ENCODE data around the gene TPH2. TPM values are rescaled to one million over a fixed set of nuclear protein-coding genes. Genes with fewer than 3 reads are reported as not detected.

The TPH2 gene
- total RNA-seq, 1 donor from 2014 or later: not detected

GRCh38 chr12:71958993-71959578, 20.4 kb downstream of the TPH2 start:
- Histone ChIP-seq H3K27me3 (ENCODE audit: control insufficient read depth, insufficient read depth, low read length) (no peaks in the 10 kb centered on the region), H3K4me3 (ENCODE audit: low read depth, low read length) (no peak overlapping the region), H3K36me3 (ENCODE audit: control insufficient read depth, insufficient read depth, low read length) (no peaks in the 10 kb centered on the region)
- FAIRE-seq (no peak), DNase-seq (ENCODE audit: low read depth) (no peak)
- no peak for TF ChIP-seq CTCF (IDR thresholded peaks at IDR 0.05; ENCODE audit: insufficient read depth, low read length, severe bottlenecking)

GRCh38 chr12:71967211-71967610, 28.6 kb downstream of the TPH2 start:
- Histone ChIP-seq H3K4me3 (ENCODE audit: low read depth, low read length) (no peak overlapping the region), H3K36me3 (ENCODE audit: control insufficient read depth, insufficient read depth, low read length) (no peaks in the 10 kb centered on the region), H3K27me3 (ENCODE audit: control insufficient read depth, insufficient read depth, low read length) (no peaks in the 10 kb centered on the region)
- TF ChIP-seq CTCF (IDR thresholded peaks at IDR 0.05; ENCODE audit: insufficient read depth, low read length, severe bottlenecking): no peak
- no peak for FAIRE-seq
- DNase-seq (ENCODE audit: low read depth): no peak

GRCh38 chr12:71969330-71969729, 30.7 kb downstream of the TPH2 start:
- TF ChIP-seq CTCF (IDR thresholded peaks at IDR 0.05; ENCODE audit: insufficient read depth, low read length, severe bottlenecking): no peak
- DNase-seq (ENCODE audit: low read depth): no peak
- FAIRE-seq: no peak
- H3K36me3 ChIP-seq (ENCODE audit: control insufficient read depth, insufficient read depth, low read length): no peaks in the 10 kb centered on the region
- H3K27me3 ChIP-seq (ENCODE audit: control insufficient read depth, insufficient read depth, low read length): no peaks in the 10 kb centered on the region
- H3K4me3 ChIP-seq (ENCODE audit: low read depth, low read length): no peak overlapping the region

GRCh38 chr12:71970031-71970430, 31.4 kb downstream of the TPH2 start:
- Histone ChIP-seq H3K4me3 (ENCODE audit: low read depth, low read length) (no peak overlapping the region), H3K36me3 (ENCODE audit: control insufficient read depth, insufficient read depth, low read length) (no peaks in the 10 kb centered on the region), H3K27me3 (ENCODE audit: control insufficient read depth, insufficient read depth, low read length) (no peaks in the 10 kb centered on the region)
- no peak for DNase-seq (ENCODE audit: low read depth)
- no peak for TF ChIP-seq CTCF (IDR thresholded peaks at IDR 0.05; ENCODE audit: insufficient read depth, low read length, severe bottlenecking)
- no peak for FAIRE-seq

GRCh38 chr12:71972441-71973074, 33.9 kb downstream of the TPH2 start:
- Histone ChIP-seq H3K4me3 (ENCODE audit: low read depth, low read length) (no peak overlapping the region), H3K27me3 (ENCODE audit: control insufficient read depth, insufficient read depth, low read length) (no peaks in the 10 kb centered on the region), H3K36me3 (ENCODE audit: control insufficient read depth, insufficient read depth, low read length) (no peaks in the 10 kb centered on the region)
- FAIRE-seq (no peak), DNase-seq (ENCODE audit: low read depth) (no peak)
- TF ChIP-seq CTCF (IDR thresholded peaks at IDR 0.05; ENCODE audit: insufficient read depth, low read length, severe bottlenecking): no peak

- FAIRE-seq: no peak
- no peak for TF ChIP-seq CTCF (IDR thresholded peaks at IDR 0.05; ENCODE audit: insufficient read depth, low read length, severe bottlenecking)
- no peaks in the 10 kb centered on the region for H3K36me3 ChIP-seq (ENCODE audit: control insufficient read depth, insufficient read depth, low read length)
- no peak overlapping the region for H3K4me3 ChIP-seq (ENCODE audit: low read depth, low read length)
- DNase-seq (ENCODE audit: low read depth): peak; percentile 22
- H3K27me3 ChIP-seq (ENCODE audit: control insufficient read depth, insufficient read depth, low read length): no peaks in the 10 kb centered on the region
Measured at GRCh38 chr12:71973687-71974086, 35.0 kb downstream of the TPH2 start.
